GM13977 (cell line): ENCODE results near the gene NCSTN.

Experiments
- DNase-seq: peaks from one replicate; pipeline ENCODE4 v3.0.0; 2012; ENCODE audit warnings: low spot score
- in situ Hi-C: fragments of 300-500 bp; cut with MboI; formaldehyde crosslinking; loops from one replicate; pipeline ENCODE4 v1.12.0; 2022; ENCODE audit warnings: low sequenced_read_pairs, low pct_unique_long_range_greater_than_20kb, mixed read lengths, inconsistent platforms; ENCODE audit not compliant: unreplicated experiment
- TF ChIP-seq, protein P1 (sequence below): IDR thresholded peaks from 2 replicates; pipeline ENCODE4 v1.5.1; 2012; ENCODE audit warnings: mild to moderate bottlenecking, control low read depth; ENCODE audit not compliant: insufficient read depth; ENCODE audit errors: extremely low read depth, missing control alignments

The NCSTN gene

DNA sequence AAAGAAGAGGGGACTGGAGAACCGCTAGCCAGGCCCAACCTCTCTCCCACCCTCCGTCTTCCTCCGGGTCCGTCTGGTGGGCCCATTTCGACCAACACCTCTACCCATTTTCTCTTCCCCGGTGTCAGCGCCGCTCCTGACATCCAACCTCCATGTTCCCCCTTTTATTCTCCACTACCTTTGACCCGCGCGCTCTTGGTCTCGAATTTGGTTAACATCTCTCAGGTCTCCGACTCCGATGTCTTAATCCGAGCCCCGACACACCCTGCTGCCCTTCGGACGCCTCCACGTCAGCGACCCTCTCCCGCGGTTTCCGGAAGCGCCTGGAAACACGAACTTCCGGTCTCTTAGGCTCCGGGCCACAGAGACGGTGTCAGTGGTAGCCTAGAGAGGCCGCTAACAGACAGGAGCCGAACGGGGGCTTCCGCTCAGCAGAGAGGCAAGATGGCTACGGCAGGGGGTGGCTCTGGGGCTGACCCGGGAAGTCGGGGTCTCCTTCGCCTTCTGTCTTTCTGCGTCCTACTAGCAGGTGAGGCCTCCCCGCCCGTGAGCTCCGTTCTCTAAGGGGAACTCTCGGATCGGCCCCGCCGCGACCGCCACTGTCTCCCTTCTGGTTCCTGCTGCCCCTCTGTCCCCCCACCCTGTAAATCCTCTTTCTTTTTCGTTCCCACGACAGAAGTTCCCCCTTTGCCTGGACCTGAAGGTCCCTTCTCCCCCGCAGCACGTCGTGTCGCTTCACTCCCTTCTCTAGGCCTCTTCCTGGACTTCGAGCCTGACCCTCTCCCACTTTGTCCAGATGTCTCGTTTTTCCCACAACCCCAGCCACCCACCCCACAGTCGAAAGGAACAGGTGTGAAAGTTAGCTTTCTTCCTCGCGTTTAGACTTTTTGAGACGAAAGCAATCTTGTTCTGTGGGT is at the start of gene NCSTN, which contains the start of gene COPA:
NCSTN (plus strand) TSS at position 431 of the 917 bp plus-strand sequence; CDS start at position 445, 14 bp downstream.
COPA (minus strand) TSS at position 298 of the 917 bp plus-strand sequence; CDS start at position 218, 80 bp downstream.
- TF ChIP-seq, protein P1, sequence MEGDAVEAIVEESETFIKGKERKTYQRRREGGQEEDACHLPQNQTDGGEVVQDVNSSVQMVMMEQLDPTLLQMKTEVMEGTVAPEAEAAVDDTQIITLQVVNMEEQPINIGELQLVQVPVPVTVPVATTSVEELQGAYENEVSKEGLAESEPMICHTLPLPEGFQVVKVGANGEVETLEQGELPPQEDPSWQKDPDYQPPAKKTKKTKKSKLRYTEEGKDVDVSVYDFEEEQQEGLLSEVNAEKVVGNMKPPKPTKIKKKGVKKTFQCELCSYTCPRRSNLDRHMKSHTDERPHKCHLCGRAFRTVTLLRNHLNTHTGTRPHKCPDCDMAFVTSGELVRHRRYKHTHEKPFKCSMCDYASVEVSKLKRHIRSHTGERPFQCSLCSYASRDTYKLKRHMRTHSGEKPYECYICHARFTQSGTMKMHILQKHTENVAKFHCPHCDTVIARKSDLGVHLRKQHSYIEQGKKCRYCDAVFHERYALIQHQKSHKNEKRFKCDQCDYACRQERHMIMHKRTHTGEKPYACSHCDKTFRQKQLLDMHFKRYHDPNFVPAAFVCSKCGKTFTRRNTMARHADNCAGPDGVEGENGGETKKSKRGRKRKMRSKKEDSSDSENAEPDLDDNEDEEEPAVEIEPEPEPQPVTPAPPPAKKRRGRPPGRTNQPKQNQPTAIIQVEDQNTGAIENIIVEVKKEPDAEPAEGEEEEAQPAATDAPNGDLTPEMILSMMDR: no peak
- peak; percentile 89 for DNase-seq
- in situ Hi-C loops: no loop called here

DNA sequence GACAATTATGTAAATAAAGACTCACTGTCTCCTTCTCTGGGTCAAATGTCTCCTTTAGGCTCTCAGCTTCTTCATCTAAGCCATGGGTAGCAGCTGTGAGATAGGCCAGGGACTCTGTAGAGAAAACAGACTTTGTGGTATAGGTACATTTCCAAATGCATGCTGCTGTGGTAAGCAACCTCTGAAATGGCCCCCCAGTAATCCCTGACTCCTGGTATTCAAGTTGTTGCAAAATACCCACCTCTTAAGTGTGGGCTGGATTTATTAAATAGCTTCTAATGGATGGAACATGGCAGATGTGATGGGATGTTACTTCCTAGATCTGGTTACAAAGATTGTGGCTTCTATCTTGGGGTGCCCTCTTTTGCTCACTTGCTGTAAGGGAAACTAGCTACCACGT is 47.1 kb upstream of the NCSTN start:
- TF ChIP-seq, protein P1: no peak
- in situ Hi-C loops: loop anchor here (10.0 kb wide), 1 partner anchor 101 kb away; the partner anchor contains the start of gene CASQ1
- DNase-seq: no peak

GRCh38 chr1:160300173-160300572 is 43.0 kb upstream of the NCSTN start:
- no peak for DNase-seq
- in situ Hi-C loops: no loop called here
- TF ChIP-seq, protein P1: no peak

GRCh38 chr1:160307118-160307791 is 35.9 kb upstream of the NCSTN start:
- TF ChIP-seq, protein P1: no peak
- no peak for DNase-seq
- in situ Hi-C loops: no loop called here

- DNase-seq: no peak
- in situ Hi-C loops: no loop called here
- TF ChIP-seq, protein P1: no peak
These were observed 34.6 kb upstream of the NCSTN start for GRCh38 chr1:160308451-160309184.

GRCh38 chr1:160309185-160309557 is 34.0 kb upstream of the NCSTN start:
- TF ChIP-seq, protein P1: no peak
- in situ Hi-C loops: no loop called here
- DNase-seq: no peak
